Dermis microvascular lymphatic vessel endothelial cell (primary cell): ENCODE results near the gene ITPRIP. TPM values are rescaled to one million over a fixed set of nuclear protein-coding genes. Genes with fewer than 3 reads are reported as not detected.
A peak's percentile ranks its signal among the peaks of the same experiment; 100 is the strongest.

Experiments used
- DNase-seq, 2 donors: peaks; one replicate each; pipeline versions ENCODE4 v3.0.0 to v3.0.0-alpha.2; 2010; ENCODE audit warnings: low read depth in 2 of 2
- total RNA-seq: library from RNA; depleted of rRNA; stranded (reverse); fragments of >200 nt; gene quantifications from 2 replicates; pipeline ENCODE4 v1.2.1, GENCODE V29; 2014

ITPRIP gene
- total RNA-seq, 1 donor from 2014 or later = 20.7 TPM

DNA sequence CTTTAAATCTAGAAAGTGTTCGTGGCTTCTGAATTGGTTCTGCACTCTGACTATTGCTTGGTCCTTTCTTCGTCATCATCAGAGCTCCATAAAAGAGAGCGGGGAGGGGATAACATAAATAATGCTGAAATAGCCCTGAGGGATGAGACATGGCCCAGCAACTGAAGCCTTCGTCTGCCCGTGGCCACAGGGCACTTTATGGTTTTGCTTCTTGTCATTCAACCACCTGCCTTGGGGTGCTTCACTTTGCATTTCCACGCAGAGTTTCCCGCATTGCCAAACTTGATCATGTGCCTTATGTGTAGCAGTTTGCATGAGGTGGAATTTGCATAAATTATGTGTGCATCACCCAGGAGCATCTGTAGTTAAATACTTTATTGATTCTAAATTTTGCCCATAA, 53.4 kb downstream of the ITPRIP start:
- DNase-seq = no peak

DNA sequence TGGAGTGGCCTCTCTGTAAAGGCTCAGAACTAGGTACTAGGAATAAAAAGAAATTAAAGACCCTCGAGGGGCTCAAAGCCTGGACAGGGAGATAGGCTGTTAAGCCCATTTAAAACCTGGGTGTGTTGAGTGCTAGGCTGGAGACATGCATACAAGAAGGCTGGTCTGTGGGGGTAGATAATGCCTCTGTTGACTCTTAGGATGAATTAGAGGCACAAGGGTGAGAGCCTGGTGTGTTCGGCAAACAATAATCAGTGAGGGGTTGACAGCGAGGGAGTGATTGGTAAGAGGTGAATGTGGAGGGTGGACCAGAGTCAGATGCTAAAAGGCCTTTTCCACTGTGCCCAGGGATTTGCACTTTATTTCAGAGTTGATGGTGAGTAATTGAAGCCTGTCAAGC, 56.6 kb downstream of the ITPRIP start:
- DNase-seq = no peak

DNA sequence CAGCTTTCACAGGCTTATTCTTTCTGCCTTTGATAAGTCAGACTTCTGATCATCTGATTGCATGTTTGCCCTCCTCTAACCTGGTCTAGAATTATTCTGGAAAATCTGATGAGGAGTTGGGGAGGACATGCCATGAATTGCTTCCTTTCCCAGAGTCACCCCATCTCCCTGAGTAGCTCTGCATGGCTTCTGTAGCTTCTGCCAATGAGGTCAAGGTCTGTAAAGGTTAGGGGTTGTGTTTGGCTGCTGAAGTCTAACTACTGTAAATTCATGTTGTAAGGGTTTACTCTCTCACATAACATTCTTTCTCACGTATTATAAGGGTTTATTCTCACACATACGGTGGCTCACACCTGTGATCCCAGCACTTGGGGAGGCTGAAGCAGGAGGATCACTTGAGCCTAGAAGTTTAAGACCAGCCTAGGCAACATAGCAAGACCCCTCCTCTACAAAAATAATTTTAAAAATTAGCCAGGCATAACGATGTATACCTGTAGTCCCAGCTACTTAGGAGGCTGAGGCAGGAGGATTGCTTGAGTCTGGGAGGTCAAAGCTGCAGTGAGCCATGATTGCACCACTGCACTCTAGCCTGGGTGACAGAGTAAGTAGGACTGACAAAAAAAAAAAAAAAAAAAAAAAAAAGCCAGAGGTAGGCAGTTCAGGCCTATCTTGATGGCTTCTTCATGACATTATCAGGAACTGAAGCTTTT, 58.6 kb downstream of the ITPRIP start:
- DNase-seq = no peak

DNA sequence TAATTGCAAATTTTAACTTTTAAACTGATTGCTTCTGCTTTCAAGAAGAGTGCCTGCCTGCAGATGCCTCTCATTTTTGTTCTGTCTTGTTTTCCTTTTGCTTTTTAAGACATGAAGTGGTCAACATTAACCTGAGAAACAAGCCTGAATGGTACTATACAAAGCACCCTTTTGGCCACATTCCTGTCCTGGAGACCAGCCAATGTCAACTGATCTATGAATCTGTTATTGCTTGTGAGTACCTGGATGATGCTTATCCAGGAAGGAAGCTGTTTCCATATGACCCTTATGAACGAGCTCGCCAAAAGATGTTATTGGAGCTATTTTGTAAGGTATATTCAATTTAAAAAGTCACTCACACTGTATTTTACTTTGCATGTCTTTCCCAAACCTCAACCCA, 60.5 kb downstream of the ITPRIP start:
- no peak for DNase-seq

DNA sequence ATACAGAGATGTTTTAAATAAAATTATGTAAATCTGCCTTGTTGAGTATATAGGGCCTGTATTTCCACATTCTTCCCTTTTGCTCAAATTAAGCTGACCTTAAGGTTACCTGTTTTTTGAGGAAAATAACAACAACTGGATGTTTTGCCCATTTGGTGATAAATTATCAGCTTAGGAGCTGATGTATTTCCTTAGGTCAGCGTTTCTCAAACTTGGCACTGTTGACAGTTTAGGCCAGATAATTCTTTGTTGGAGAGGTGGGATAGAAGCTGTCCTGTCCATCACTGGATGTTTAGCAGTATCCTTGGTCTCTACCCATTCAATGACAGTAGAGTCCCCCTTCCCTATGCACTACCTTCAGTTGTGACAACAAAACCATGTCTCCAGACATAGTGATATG, 62.1 kb downstream of the ITPRIP start:
- DNase-seq = no peak

DNA sequence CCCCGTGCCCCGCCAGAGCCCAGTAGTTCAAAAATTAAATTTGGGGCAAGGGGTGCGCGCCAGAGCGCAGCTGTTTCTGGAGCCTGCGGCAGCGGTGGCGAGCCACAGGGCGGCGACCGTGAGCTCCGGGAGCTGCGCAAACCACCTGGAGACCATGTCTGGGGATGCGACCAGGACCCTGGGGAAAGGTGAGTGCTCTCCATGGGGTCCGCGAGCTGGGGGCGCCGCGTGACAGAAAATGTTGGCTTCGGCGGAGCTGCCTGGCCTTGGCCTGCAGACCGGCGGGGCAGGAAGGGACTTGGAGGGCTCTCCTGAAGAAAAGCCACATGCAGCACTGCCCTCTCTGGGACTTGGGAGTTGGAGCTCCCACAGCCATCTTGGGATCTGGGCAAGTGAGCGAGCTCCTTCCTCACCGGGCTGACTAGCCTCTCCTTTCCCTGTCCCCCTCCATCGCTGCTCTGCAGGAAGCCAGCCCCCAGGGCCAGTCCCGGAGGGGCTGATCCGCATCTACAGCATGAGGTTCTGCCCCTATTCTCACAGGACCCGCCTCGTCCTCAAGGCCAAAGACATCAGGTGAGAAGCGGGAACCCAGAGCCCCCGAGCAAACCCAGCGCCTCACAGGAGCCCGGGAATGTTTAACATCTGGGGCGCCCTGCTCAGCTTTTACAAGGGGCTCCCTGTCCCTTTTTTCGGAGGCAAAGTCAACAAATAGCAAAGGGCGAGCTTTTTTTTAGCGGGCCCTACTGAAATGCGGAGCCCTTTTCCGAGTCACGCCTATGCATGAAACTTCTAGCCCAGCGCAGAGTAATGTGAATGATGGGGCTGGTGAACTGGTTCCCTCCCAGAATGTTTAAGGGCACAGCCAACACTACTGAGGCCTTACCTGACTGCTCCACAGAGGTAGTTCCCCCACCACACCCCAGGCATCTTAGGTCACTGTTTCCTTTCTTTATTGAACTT, 63.2 kb downstream of the ITPRIP start:
- DNase-seq = peak in 1 of 2 donors; percentile 37

DNA sequence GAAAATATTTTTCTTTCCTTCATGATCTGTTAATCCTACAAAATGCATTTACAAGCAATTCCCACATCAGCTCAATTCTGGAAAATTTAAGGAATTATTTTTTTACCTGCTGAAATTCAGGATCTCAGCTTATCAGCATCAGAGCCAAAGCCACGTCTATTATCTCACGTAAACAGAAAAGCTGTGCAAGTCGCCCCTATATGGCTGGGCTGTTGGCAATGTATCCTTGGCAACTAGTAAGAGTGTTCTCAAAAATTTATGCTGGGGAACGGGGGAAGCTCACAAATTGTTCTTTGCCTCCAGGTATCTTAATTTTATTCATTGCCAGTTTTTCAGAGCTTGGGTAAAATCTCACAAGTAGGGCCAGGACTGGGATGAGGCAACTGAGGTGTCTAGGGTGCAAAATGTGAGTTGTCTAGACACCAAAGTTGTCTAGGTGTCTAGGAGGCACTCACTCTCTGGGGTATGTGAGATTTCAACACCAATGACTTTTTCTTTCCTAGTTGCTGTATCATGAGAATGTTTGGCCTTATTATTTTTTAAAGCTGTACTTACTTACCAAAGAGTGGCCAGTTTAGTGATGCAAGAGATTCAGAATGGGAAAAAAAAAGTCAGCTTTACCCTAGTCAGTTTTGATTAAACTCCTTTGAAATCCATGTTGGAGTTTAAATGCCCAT, 64.2 kb downstream of the ITPRIP start:
- DNase-seq = no peak

DNA sequence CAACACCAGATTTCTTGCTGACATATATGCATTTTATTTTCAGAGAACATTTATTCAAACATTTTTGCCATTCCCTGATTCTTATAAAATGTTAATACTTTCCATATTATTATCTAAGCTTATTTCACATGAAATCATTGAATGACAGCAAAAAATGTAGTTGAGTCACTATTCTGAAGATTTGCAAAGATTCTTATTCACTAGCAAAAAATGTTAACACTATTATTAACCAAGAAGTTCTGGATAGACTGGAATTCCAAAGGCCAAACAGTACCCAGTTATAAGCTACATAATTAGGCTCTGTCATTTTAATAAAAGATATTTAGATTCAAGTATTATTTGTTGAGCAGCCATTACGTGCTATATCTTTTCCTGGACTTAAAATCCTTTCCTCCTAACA, 65.0 kb downstream of the ITPRIP start:
- no peak for DNase-seq

DNA sequence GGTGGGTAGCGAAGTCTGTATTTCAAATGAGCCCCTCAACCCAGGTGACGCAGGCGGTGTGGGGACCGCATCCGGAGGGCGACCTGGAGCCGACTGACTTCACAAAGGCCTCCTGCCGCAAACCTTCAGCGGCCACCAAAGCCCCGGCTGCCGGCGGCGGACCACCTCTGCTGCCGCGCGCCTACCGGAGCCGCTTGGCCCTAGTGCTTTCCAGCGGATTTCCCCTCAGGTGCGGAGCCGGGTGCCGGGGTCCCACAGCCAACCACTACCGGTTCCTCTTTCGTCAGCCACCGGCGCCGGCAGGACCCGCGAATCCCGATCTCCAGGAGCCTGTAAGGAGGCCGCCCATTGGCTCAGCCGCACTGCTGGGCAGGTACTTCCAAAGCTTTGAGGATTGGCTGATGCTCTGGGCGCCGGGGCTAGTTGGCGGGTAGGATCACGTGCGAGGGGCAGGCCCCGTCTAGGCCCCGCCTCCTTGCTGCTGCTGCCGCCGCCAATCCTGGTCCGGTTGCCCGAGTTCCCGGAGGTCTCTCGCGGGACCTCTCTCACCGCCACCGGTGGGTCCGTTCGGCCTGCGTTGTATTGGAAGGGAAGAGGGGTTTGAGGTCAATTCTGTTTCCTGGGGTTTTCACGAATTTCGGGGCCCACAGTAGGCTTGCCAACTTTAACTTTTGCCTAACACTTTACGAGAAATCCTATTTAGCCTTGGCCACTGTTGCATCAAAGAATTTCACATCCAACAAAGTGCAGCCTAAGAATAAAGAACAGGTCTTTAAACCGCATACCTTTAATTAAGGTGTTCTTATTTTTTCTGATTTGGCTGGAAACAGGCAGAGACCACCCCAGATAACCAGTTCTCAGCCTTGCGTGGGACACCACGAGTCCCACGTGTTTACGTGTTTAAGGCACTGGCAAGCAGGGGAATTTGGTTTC, 69.3 kb downstream of the ITPRIP start, which contains the start of gene GSTO2:
Gene GSTO2, plus strand, starts transcription at position 472 of the 933 bp plus-strand sequence. CDS start 5,732 bp downstream, outside the sequence.
- DNase-seq = peak; percentile 95 to 99

DNA sequence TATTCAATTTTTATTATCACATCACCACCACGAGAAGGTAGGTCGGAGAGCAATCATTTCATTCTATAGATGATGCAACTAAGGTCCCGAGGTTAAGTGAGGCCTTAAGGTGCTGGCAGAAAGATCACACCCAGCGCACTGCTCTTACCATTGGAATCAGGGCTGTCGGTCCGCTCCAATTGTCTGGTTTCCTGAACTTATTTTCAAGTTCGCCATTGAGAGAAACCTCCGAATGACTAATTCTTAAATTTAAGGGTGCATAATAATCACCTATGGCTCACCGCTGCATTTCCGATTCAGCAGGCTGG, 69.9 kb downstream of the ITPRIP start:
- peak in 1 of 2 donors; percentile 37 for DNase-seq

DNA sequence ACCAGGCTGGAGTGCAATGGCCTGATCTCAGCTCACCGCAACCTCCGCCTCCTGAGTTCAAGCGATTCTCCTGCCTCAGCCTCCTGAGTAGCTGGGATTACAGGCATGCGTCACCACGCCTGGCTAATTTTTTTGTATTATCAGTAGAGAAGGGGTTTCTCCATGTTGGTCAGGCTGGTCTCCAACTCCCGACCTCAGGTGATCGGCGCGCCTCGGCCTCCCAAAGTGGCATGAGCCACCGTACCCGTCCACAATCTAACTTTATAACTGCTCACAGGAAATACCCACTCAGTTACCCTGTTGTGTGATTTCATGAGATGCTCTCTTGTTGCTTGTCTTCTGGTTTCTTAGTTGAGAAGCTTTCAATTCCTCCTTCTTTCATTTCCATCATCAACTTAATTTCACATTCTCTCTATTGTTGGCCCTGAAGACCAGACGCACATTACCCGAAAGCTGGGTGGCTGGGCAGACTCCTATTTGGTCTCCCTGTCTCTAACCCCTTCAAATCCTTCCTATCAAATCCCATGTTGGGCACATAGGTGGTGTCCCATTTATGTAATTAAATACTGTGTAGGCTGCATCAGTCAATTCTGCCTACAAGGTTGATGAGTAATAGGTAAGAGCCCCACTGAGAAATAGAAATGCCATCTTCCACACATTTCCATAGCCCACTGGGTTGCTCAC, 70.4 kb downstream of the ITPRIP start:
- DNase-seq = no peak

DNA sequence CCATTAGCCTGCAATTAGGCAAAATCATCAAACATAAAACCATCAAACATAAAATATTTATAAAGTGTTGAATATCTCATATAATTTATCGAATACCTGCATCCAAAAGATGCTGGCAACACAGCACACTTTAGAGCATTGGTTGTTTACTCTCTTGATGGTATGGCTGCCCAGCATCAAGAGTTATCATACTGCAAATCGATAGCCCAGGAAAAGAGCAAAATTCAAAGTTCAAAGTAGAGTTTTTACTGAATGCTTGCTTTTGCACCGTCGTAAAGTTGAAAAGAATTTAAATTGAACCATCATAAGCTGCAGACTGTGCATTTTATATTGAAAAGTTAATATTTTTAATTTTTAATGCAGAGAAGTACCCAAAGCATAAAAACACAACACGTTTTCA, 73.5 kb downstream of the ITPRIP start:
- DNase-seq = no peak

DNA sequence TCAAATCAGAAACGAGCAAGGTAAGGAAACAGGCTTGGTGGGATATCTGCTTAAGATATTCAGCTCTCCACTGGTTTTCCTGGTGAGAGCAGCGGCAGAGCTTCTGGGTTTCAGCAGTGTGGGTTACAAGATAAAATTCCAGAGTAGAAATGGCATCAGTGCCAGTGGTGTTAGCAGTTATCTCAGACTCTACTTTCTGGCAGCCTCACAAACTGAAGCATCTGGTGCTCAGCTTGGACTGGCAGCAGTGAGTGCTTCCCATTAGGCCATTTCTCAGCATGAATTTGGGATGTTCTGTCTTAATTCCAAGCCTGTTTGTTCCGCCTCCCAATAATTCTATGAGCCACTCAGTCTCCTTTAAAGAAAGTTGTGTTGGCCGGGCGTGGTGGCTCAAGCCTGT, 76.2 kb downstream of the ITPRIP start:
- no peak for DNase-seq

DNA sequence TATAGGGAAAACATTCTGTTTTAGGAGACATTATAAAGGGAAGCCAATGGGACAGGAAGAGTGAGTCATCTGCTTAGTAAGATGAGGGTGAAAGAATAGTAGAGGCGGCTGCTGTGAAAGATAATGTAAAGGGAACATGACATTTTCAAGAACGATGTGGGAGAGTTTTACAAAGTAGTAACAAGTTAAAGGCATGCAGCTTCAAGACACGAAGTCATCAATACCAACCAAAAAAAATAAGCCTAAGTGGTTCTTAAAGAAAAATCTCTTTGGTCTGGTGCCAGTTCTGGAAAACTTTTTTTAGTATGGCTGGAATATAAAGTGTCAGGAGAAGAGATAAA, 77.5 kb downstream of the ITPRIP start:
- DNase-seq = peak in 1 of 2 donors; percentile 88

DNA sequence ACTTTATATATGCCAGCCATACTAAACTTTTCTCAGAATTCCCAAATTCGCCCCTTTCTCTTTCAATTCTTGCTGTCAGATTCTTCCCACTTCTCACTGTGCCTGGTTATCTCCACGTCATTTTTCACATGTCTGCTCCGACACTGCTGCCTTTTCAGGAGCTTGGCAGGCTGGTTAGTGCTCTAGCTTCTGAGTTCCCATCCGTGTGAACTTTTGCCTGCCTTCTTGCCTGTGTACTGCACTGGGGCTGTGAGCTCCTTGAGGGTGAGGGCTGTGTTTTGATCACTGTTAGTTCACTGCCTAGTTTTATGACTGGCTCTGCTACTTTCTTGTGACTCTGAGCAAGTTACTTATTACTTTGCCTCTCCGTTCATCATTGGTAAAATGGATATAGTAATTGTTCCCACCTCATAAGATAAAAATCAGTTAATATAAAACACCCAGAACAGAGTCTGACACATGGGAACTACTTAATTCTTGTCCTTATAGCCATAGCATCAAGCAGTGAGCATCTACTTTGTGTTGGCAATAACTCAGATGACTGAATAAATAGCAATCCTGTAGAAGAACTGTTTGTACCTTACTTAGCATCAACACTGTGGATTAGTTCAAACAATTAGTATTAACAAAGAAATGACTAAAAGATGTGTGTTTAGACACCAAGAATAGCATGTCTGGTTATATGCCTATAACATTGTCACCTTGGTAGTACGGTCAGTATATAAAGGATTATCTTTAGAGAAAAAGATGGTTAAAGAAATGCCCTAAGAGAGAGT, 78.1 kb downstream of the ITPRIP start:
- DNase-seq = peak in 1 of 2 donors; percentile 75

Other genes starting within 250 kb of the ITPRIP start
- gene SFR1, start 216.3 kb downstream of the ITPRIP start, total RNA-seq = 3.5 and 4.9 TPM in 2 replicates
- under 0.01 TPM in 2 replicates for gene CFAP43, start 106.1 kb downstream of the ITPRIP start, total RNA-seq
- 267 and 284 TPM in 2 replicates for gene GSTO1, start 83.6 kb downstream of the ITPRIP start, total RNA-seq
- gene GSTO2, start 69.3 kb downstream of the ITPRIP start, total RNA-seq = 0.51 and 0.89 TPM in 2 replicates
- 0.64 and 0.89 TPM in 2 replicates for gene CFAP58, start 15.4 kb upstream of the ITPRIP start, total RNA-seq